NCI-H2196 treated with DMSO at 0.1 percent for 48 hours (cell line): ENCODE measurements around the gene BTBD9.

Source experiments
- DNase-seq: peaks from one replicate; lab custom pipeline; 2025; ENCODE audit not compliant: unreplicated experiment; lab: John Stamatoyannopoulos, UW

Gene BTBD9

GRCh38 chr6:38639498-38640215, at the start of gene BTBD9:
Gene BTBD9, minus strand, starts transcription at chr6:38639929.
- peak; percentile 57 for DNase-seq

GRCh38 chr6:38688579-38689087, 48.9 kb upstream of the BTBD9 start:
- no peak for DNase-seq

- DNase-seq, result no peak
These were observed 47.8 kb upstream of the BTBD9 start for GRCh38 chr6:38687549-38687948.

GRCh38 chr6:38687043-38687353, 47.3 kb upstream of the BTBD9 start:
- DNase-seq, result no peak

GRCh38 chr6:38686270-38687042, 46.7 kb upstream of the BTBD9 start:
- DNase-seq, result no peak

- no peak for DNase-seq
These were observed 45.2 kb upstream of the BTBD9 start for GRCh38 chr6:38684904-38685303.

- DNase-seq, result no peak
These were observed 44.5 kb upstream of the BTBD9 start for GRCh38 chr6:38684237-38684636.

- no peak for DNase-seq
These were observed 42.1 kb upstream of the BTBD9 start for GRCh38 chr6:38681850-38682249.

- DNase-seq, result no peak
These were observed 39.9 kb upstream of the BTBD9 start for GRCh38 chr6:38679668-38680067.

- DNase-seq, result no peak
These were observed 38.5 kb upstream of the BTBD9 start for GRCh38 chr6:38678178-38678760.

GRCh38 chr6:38676974-38677544, 37.3 kb upstream of the BTBD9 start:
- DNase-seq, result no peak

- no peak for DNase-seq
These were observed 36.7 kb upstream of the BTBD9 start for GRCh38 chr6:38676236-38676973.

- no peak for DNase-seq
These were observed 33.9 kb upstream of the BTBD9 start for GRCh38 chr6:38673397-38674165.

GRCh38 chr6:38671885-38672467, 32.2 kb upstream of the BTBD9 start:
- DNase-seq, result no peak

GRCh38 chr6:38658418-38659167, 18.9 kb upstream of the BTBD9 start:
- no peak for DNase-seq

GRCh38 chr6:38656896-38657295, 17.2 kb upstream of the BTBD9 start:
- DNase-seq, result no peak

- no peak for DNase-seq
These were observed 14.5 kb upstream of the BTBD9 start for GRCh38 chr6:38654263-38654662.

GRCh38 chr6:38651121-38651784, 11.5 kb upstream of the BTBD9 start:
- DNase-seq, result no peak
